ENCODE results near the gene BCL7A. TPM values are rescaled to one million over a fixed set of nuclear protein-coding genes. Genes with fewer than 3 reads are reported as not detected.

The BCL7A gene
- total and polyA plus RNA-seq, 11 donors: 4.0 to 22.1 (median 14.3) TPM

- Histone ChIP-seq H3K4me3 (no peak overlapping the region), H3K36me3 (no peaks in the 10 kb centered on the region), H3K4me1 (peaks cover 0 to 21% (median 10%) of the 10 kb centered on the region in 12 donors), H3K27me3 (no peaks in the 10 kb centered on the region), H3K9me3 (no peaks in the 10 kb centered on the region), H3K27ac (no peak overlapping the region)
- peak in 1 of 5 donors; percentile 48 for DNase-seq
- WGBS, 4 donors: 73 to 84% (median 82%) methylated on average over 24 of the region's 24 CpGs
- intact Hi-C loops (cut with DNase I): no loop called here
- TF ChIP-seq CTCF (IDR thresholded peaks at IDR 0.05) (no peak), POLR2A (IDR thresholded peaks at IDR 0.05) (no peak)
- ATAC-seq: peak in 2 of 4 donors; percentile 44 to 58
These were observed 15.3 kb upstream of the BCL7A start for GRCh38 chr12:122006186-122006926.

DNA sequence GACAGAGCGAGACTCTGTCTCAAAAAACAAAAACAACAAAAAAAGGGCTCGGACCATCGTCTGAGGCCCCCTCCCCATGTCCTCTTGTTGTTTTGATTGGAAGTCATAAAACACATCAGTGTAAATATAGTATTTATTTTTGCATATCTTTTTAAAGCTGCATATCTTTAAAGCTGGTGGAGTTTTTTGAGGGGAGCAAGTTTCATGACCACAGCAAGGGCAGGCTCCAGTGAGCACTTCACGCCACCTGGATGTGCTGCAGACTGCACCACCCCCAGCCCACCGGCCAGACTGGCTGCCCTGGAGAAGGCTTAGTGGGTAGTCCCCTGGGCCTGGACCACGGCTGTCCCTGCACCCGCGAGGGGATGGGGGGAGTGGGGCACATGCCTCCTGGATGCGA lies 11.9 kb upstream of the BCL7A start:
- Histone ChIP-seq H3K4me3 (no peak overlapping the region), H3K36me3 (no peaks in the 10 kb centered on the region), H3K9me3 (no peaks in the 10 kb centered on the region), H3K27ac (no peak overlapping the region), H3K27me3 (no peaks in the 10 kb centered on the region), H3K4me1 (peaks cover 0 to 9% (median 5%) of the 10 kb centered on the region in 12 donors)
- DNase-seq: peak in 1 of 5 donors; percentile 21
- WGBS, 4 donors: 86 to 92% (median 90%) methylated on average over 9 of the region's 9 CpGs
- TF ChIP-seq CTCF (IDR thresholded peaks at IDR 0.05) (no peak), POLR2A (IDR thresholded peaks at IDR 0.05) (no peak)
- ATAC-seq: no peak
- intact Hi-C loops (cut with DNase I): no loop called here

- Histone ChIP-seq H3K27me3 (no peaks in the 10 kb centered on the region), H3K9me3 (no peaks in the 10 kb centered on the region), H3K4me1 (no peaks in the 10 kb centered on the region), H3K4me3 (no peak overlapping the region), H3K27ac (no peak overlapping the region), H3K36me3 (no peaks in the 10 kb centered on the region)
- no peak for ATAC-seq
- DNase-seq: peak in 1 of 5 donors; percentile 11
- no peak for TF ChIP-seq CTCF (IDR thresholded peaks at IDR 0.05)
- TF ChIP-seq POLR2A (IDR thresholded peaks at IDR 0.05): no peak
- WGBS, 4 donors: 86 to 88% (median 87%) methylated on average over 6 of the region's 6 CpGs
- intact Hi-C loops (cut with DNase I): no loop called here
These were observed 9.5 kb upstream of the BCL7A start for GRCh38 chr12:122012184-122012583.

DNA sequence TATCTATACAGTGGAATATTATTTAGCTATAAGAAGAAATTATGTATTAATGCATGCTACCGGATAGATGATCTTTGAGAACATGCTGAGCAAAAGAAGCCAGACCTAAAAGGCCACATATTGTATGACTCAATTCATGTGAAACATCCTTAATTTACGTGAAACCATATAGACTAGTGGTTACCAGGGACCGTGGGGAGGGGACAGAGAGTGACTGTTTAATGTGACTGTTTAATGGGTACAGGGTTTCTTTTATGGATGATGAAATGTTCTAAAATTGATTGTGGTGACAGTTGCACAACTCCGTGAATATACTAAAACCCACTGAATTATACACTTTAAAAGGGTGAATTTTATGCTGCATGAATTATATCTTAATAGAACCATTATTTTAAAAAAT lies 8.5 kb upstream of the BCL7A start:
- Histone ChIP-seq H3K4me3 (no peak overlapping the region), H3K9me3 (peaks cover 0 to 4% (median 2%) of the 10 kb centered on the region in 12 donors), H3K36me3 (no peaks in the 10 kb centered on the region), H3K27ac (no peak overlapping the region), H3K4me1 (no peaks in the 10 kb centered on the region), H3K27me3 (no peaks in the 10 kb centered on the region)
- TF ChIP-seq POLR2A (IDR thresholded peaks at IDR 0.05) (no peak), CTCF (IDR thresholded peaks at IDR 0.05) (no peak)
- ATAC-seq (no peak), DNase-seq (no peak)
- 86 to 94% (median 92%) methylated on average over 4 of the region's 4 CpGs for WGBS, 4 donors
- intact Hi-C loops (cut with DNase I): no loop called here

All from heart left ventricle (tissue), 16 donors.